Liver (tissue), 9 donors: ENCODE results near the gene BRD4. TPM values are rescaled to one million over a fixed set of nuclear protein-coding genes. Genes with fewer than 3 reads are reported as not detected.

ENCODE experiments used
- DNase-seq: peaks from one replicate; pipeline ENCODE4 v3.0.0-alpha.2; 2017; ENCODE audit warnings: low spot score
- H3K27ac ChIP-seq, 2 donors: one replicate each; pipeline ENCODE4 v1.7.0; 2013; ENCODE audit warnings: inconsistent platforms in 2 of 2, low read length in 2 of 2, control low read depth in 1 of 2, low read depth in 1 of 2, mild to moderate bottlenecking in 1 of 2
- H3K27me3 ChIP-seq, 4 donors: one replicate each; pipeline versions ENCODE4 v1.6.1 to v1.7.0; 2013; ENCODE audit warnings: low read length in 3 of 4, inconsistent platforms in 1 of 4, mild to moderate bottlenecking in 1 of 4, moderate library complexity in 1 of 4; ENCODE audit not compliant: control insufficient read depth in 4 of 4, insufficient read depth in 4 of 4
- H3K36me3 ChIP-seq, 4 donors: one replicate each; pipeline versions ENCODE4 v1.6.1 to v1.7.0; 2013; ENCODE audit warnings: low read length in 3 of 4, mild to moderate bottlenecking in 3 of 4, low read depth in 1 of 4, moderate library complexity in 1 of 4; ENCODE audit not compliant: control insufficient read depth in 4 of 4, insufficient read depth in 3 of 4
- H3K4me1 ChIP-seq, 4 donors: one replicate each; pipeline versions ENCODE4 v1.6.1 to v1.7.0; 2013; ENCODE audit warnings: low read length in 3 of 4, mild to moderate bottlenecking in 3 of 4, moderate library complexity in 1 of 4; ENCODE audit not compliant: control insufficient read depth in 4 of 4, insufficient read depth in 4 of 4
- H3K4me3 ChIP-seq, 3 donors: one replicate each; pipeline versions ENCODE4 v1.6.1 to v1.7.0; 2013; ENCODE audit warnings: low read length in 3 of 3, control low read depth in 1 of 3, low read depth in 1 of 3, mild to moderate bottlenecking in 1 of 3
- H3K9ac ChIP-seq, 2 donors: one replicate each; pipeline ENCODE4 v1.7.0; 2013; ENCODE audit warnings: low read length in 2 of 2, mild to moderate bottlenecking in 2 of 2, moderate library complexity in 2 of 2, control low read depth in 1 of 2, low read depth in 1 of 2
- H3K9me3 ChIP-seq, 4 donors: one replicate each; pipeline versions ENCODE4 v1.6.1 to v1.7.0; 2013; ENCODE audit warnings: low read length in 3 of 4; ENCODE audit not compliant: control insufficient read depth in 4 of 4
- EGR1 ChIP-seq, 2 donors: IDR thresholded peaks; 2 replicates each; pipeline ENCODE4 v1.6.1; 2016 to 2018; ENCODE audit warnings: antibody characterized with exemption in 2 of 2, low read depth in 2 of 2
- FOXA1 ChIP-seq: IDR thresholded peaks from 2 replicates; pipeline ENCODE4 v1.6.1; 2016; ENCODE audit warnings: antibody characterized with exemption
- FOXA2 ChIP-seq: IDR thresholded peaks from 2 replicates; pipeline ENCODE4 v1.6.1; 2016; ENCODE audit warnings: antibody characterized with exemption
- GABPA ChIP-seq, 2 donors: IDR thresholded peaks in 1 of 2; conservative IDR thresholded peaks in 1 of 2; 2 replicates each; pipeline ENCODE4 v1.6.1; 2016; ENCODE audit warnings: antibody characterized with exemption in 2 of 2, mild to moderate bottlenecking in 1 of 2, moderate library complexity in 1 of 2
- HNF4A ChIP-seq, 2 donors: conservative IDR thresholded peaks; 2 replicates each; pipeline ENCODE4 v1.6.1; 2016; ENCODE audit warnings: antibody characterized with exemption in 2 of 2, mild to moderate bottlenecking in 2 of 2
- HNF4G ChIP-seq: IDR thresholded peaks from 2 replicates; pipeline ENCODE4 v1.6.1; 2016; ENCODE audit warnings: antibody characterized with exemption
- JUND ChIP-seq, 2 donors: IDR thresholded peaks; 2 replicates each; pipeline ENCODE4 v1.6.1; 2016; ENCODE audit warnings: antibody characterized with exemption in 2 of 2
- NR2F2 ChIP-seq: IDR thresholded peaks from 2 replicates; pipeline ENCODE4 v1.6.1; 2016; ENCODE audit warnings: antibody characterized with exemption
- RAD21 ChIP-seq, 2 donors: IDR thresholded peaks; 2 replicates each; pipeline ENCODE4 v1.6.1; 2016; ENCODE audit warnings: antibody characterized with exemption in 2 of 2, mild to moderate bottlenecking in 2 of 2
- RXRA ChIP-seq, 2 donors: IDR thresholded peaks; 2 replicates each; pipeline ENCODE4 v1.6.1; 2017 to 2018; ENCODE audit warnings: antibody characterized with exemption in 2 of 2, mild to moderate bottlenecking in 1 of 2
- SP1 ChIP-seq: IDR thresholded peaks from 2 replicates; pipeline ENCODE4 v1.6.1; 2018; ENCODE audit warnings: antibody characterized with exemption, mild to moderate bottlenecking
- TAF1 ChIP-seq: conservative IDR thresholded peaks from 2 replicates; pipeline ENCODE4 v1.6.1; 2016; ENCODE audit warnings: antibody characterized with exemption, mild to moderate bottlenecking
- YY1 ChIP-seq: IDR thresholded peaks from 2 replicates; pipeline ENCODE4 v1.6.1; 2016; ENCODE audit warnings: antibody characterized with exemption, mild to moderate bottlenecking
- WGBS: extraction: QIAGEN DNeasy Blood & Tissue Kit; methylation state at CpG from one replicate; pipeline ENCODE4 v1.1.7; 2013; 5-methylcytosine and 5-hydroxymethylcytosine counted together
- polyA plus RNA-seq, 2 donors: library from polyadenylated mRNA; stranded (reverse) in 1 of 2; unstranded in 1 of 2; fragments of 200-250 nt in 1 of 2; fragments of >200 nt in 1 of 2; fragmentation: Nextera tagmentation in 1 of 2; extraction: Ambion mirVana in 1 of 2; gene quantifications; one replicate each; pipeline versions ENCODE4 v1.2.1 to v1.2.3, GENCODE V29; 2013 to 2015
- total RNA-seq, 2 donors: library from RNA; depleted of rRNA; stranded (reverse); fragments of >200 nt; gene quantifications; one replicate each; pipeline ENCODE4 v1.2.3, GENCODE V29; 2014
- TF ChIP-seq, protein P1 (sequence below): IDR thresholded peaks from 2 replicates; pipeline ENCODE4 v1.6.1; 2016; ENCODE audit warnings: antibody characterized with exemption
- TF ChIP-seq, protein P2 (sequence below): IDR thresholded peaks from 2 replicates; pipeline ENCODE4 v1.6.1; 2016; ENCODE audit warnings: antibody characterized with exemption
- TF ChIP-seq, protein P3 (sequence below): fragments of 150-350 bp; IDR thresholded peaks from 2 replicates; pipeline ENCODE4 v1.5.1; 2017; ENCODE audit warnings: improper control_type of control experiment, low read depth, low read length; ENCODE audit not compliant: missing input control
- TF ChIP-seq, protein P4 (sequence below): IDR thresholded peaks from 2 replicates; pipeline ENCODE4 v1.6.1; 2016; ENCODE audit warnings: antibody characterized with exemption
- TF ChIP-seq, protein P5 (sequence below): IDR thresholded peaks from 2 replicates; pipeline ENCODE4 v1.6.1; 2016; ENCODE audit warnings: antibody characterized with exemption, mild to moderate bottlenecking
- donor health status: healthy.
- donor health status: healthy.
- donor health status: healthy.
- donor health status: healthy.
- donor health status: healthy.

The BRD4 gene
- total and polyA plus RNA-seq, 4 donors: 13.6 to 25.8 (median 20.5) TPM

DNA sequence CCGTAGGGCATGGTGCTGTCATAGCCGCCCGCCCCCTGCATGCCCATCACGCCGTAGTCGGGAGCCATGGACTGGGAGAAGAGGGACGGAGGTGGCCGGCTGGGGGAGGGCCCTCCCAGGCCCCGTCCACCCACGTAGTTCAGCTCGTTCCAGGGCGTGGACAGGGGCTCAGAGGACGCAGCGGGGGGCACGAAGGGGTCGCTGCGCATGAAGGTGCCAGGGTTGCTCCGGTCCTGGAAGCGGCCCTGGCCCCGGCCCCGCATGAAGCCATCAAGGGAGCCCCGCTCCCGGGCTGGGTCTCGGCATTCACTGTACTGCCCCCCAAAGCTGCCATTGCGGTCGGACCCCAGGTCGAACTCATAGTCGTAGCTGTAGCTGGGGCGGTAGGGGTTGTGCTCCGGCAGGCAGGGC lies 40.6 kb upstream of the BRD4 start:
- H3K9me3 ChIP-seq: no peaks in the 10 kb centered on the region
- H3K27me3 ChIP-seq: no peaks in the 10 kb centered on the region
- DNase-seq: no peak
- TF ChIP-seq EGR1 (IDR thresholded peaks at IDR 0.05; ENCODE audit: low read depth in 2 of 2): no peak
- no peak for TF ChIP-seq GABPA (IDR thresholded peaks at IDR 0.05 in 1 of 2, conservative IDR thresholded peaks at IDR 0.05 in 1 of 2)
- TF ChIP-seq RXRA (IDR thresholded peaks at IDR 0.05): no peak
- H3K27ac ChIP-seq: no peak overlapping the region
- H3K36me3 ChIP-seq: peaks cover 11 to 53% (median 26%) of the 10 kb centered on the region in 4 donors
- WGBS: 98% methylated on average over 30 of the region's 30 CpGs
- H3K4me1 ChIP-seq: peaks cover 23 to 47% (median 31%) of the 10 kb centered on the region in 4 donors
- no peak overlapping the region for H3K9ac ChIP-seq
- H3K4me3 ChIP-seq: no peak overlapping the region

DNA sequence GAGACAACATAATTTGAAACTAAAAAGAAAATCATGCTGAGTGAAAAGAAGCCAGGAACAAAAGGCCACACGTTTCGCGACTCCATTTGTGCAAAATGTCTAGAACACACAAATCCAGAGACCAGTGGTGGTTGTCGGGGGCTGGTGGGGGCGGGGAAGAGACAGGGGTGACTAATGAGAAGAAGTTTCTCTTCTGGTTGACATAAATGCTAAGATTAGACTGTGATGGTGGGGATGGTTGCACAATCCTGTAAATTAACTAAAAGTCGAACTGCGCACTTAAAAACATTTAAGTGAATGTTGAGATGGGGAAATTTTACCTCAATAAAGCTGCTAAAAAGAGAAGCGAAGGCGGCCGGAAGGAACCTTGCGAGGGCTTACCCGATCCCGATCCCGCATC lies 40.1 kb upstream of the BRD4 start:
- no peak overlapping the region for H3K4me3 ChIP-seq
- H3K9me3 ChIP-seq: no peaks in the 10 kb centered on the region
- no peaks in the 10 kb centered on the region for H3K27me3 ChIP-seq
- H3K27ac ChIP-seq: no peak overlapping the region
- no peak for DNase-seq
- no peak overlapping the region for H3K9ac ChIP-seq
- TF ChIP-seq FOXA1: no peak
- no peak for TF ChIP-seq RXRA (IDR thresholded peaks at IDR 0.05)
- TF ChIP-seq, protein P1, sequence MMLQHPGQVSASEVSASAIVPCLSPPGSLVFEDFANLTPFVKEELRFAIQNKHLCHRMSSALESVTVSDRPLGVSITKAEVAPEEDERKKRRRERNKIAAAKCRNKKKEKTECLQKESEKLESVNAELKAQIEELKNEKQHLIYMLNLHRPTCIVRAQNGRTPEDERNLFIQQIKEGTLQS: no peak
- TF ChIP-seq NR2F2: no peak
- no peak for TF ChIP-seq JUND (IDR thresholded peaks at IDR 0.05)
- no peak for TF ChIP-seq HNF4G
- TF ChIP-seq SP1: no peak
- no peak for TF ChIP-seq HNF4A (conservative IDR thresholded peaks at IDR 0.05)
- TF ChIP-seq, protein P2, sequence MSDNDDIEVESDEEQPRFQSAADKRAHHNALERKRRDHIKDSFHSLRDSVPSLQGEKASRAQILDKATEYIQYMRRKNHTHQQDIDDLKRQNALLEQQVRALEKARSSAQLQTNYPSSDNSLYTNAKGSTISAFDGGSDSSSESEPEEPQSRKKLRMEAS: no peak
- TF ChIP-seq EGR1 (IDR thresholded peaks at IDR 0.05; ENCODE audit: low read depth in 2 of 2): no peak
- TF ChIP-seq, protein P3, sequence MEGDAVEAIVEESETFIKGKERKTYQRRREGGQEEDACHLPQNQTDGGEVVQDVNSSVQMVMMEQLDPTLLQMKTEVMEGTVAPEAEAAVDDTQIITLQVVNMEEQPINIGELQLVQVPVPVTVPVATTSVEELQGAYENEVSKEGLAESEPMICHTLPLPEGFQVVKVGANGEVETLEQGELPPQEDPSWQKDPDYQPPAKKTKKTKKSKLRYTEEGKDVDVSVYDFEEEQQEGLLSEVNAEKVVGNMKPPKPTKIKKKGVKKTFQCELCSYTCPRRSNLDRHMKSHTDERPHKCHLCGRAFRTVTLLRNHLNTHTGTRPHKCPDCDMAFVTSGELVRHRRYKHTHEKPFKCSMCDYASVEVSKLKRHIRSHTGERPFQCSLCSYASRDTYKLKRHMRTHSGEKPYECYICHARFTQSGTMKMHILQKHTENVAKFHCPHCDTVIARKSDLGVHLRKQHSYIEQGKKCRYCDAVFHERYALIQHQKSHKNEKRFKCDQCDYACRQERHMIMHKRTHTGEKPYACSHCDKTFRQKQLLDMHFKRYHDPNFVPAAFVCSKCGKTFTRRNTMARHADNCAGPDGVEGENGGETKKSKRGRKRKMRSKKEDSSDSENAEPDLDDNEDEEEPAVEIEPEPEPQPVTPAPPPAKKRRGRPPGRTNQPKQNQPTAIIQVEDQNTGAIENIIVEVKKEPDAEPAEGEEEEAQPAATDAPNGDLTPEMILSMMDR: no peak
- no peak for TF ChIP-seq YY1
- TF ChIP-seq TAF1: no peak
- TF ChIP-seq, protein P4, sequence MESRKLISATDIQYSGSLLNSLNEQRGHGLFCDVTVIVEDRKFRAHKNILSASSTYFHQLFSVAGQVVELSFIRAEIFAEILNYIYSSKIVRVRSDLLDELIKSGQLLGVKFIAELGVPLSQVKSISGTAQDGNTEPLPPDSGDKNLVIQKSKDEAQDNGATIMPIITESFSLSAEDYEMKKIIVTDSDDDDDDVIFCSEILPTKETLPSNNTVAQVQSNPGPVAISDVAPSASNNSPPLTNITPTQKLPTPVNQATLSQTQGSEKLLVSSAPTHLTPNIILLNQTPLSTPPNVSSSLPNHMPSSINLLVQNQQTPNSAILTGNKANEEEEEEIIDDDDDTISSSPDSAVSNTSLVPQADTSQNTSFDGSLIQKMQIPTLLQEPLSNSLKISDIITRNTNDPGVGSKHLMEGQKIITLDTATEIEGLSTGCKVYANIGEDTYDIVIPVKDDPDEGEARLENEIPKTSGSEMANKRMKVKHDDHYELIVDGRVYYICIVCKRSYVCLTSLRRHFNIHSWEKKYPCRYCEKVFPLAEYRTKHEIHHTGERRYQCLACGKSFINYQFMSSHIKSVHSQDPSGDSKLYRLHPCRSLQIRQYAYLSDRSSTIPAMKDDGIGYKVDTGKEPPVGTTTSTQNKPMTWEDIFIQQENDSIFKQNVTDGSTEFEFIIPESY: no peak
- TF ChIP-seq, protein P5, sequence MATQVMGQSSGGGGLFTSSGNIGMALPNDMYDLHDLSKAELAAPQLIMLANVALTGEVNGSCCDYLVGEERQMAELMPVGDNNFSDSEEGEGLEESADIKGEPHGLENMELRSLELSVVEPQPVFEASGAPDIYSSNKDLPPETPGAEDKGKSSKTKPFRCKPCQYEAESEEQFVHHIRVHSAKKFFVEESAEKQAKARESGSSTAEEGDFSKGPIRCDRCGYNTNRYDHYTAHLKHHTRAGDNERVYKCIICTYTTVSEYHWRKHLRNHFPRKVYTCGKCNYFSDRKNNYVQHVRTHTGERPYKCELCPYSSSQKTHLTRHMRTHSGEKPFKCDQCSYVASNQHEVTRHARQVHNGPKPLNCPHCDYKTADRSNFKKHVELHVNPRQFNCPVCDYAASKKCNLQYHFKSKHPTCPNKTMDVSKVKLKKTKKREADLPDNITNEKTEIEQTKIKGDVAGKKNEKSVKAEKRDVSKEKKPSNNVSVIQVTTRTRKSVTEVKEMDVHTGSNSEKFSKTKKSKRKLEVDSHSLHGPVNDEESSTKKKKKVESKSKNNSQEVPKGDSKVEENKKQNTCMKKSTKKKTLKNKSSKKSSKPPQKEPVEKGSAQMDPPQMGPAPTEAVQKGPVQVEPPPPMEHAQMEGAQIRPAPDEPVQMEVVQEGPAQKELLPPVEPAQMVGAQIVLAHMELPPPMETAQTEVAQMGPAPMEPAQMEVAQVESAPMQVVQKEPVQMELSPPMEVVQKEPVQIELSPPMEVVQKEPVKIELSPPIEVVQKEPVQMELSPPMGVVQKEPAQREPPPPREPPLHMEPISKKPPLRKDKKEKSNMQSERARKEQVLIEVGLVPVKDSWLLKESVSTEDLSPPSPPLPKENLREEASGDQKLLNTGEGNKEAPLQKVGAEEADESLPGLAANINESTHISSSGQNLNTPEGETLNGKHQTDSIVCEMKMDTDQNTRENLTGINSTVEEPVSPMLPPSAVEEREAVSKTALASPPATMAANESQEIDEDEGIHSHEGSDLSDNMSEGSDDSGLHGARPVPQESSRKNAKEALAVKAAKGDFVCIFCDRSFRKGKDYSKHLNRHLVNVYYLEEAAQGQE: no peak
- no peak for TF ChIP-seq FOXA2
- TF ChIP-seq RAD21 (IDR thresholded peaks at IDR 0.05): no peak
- TF ChIP-seq GABPA (IDR thresholded peaks at IDR 0.05 in 1 of 2, conservative IDR thresholded peaks at IDR 0.05 in 1 of 2): no peak
- peaks cover 16 to 57% (median 28%) of the 10 kb centered on the region in 4 donors for H3K36me3 ChIP-seq
- WGBS: 96% methylated on average over 14 of the region's 14 CpGs
- H3K4me1 ChIP-seq: peaks cover 23 to 46% (median 29%) of the 10 kb centered on the region in 4 donors
